Measurements from ENCODE around the gene MPO.

Gene MPO

DNA sequence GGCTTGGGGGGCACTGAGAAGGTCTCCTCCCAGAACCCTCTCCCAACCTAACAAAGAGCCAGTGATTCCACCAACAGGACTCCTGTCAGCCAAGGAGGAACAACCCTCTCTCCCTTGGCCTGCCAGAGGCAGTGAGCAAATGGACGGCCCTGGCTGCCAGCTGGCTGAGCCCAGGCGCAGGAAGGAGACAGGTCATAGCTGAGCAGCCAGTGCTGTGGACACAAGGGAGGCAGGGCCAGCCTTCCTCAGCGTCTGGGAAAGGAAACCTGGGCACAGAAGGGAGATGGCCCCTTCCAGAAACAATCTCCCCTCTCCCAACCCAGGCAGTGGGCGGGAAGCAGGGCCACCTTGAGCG lies 2.1 kb downstream of the MPO start:
- no peak for FAIRE-seq

DNA sequence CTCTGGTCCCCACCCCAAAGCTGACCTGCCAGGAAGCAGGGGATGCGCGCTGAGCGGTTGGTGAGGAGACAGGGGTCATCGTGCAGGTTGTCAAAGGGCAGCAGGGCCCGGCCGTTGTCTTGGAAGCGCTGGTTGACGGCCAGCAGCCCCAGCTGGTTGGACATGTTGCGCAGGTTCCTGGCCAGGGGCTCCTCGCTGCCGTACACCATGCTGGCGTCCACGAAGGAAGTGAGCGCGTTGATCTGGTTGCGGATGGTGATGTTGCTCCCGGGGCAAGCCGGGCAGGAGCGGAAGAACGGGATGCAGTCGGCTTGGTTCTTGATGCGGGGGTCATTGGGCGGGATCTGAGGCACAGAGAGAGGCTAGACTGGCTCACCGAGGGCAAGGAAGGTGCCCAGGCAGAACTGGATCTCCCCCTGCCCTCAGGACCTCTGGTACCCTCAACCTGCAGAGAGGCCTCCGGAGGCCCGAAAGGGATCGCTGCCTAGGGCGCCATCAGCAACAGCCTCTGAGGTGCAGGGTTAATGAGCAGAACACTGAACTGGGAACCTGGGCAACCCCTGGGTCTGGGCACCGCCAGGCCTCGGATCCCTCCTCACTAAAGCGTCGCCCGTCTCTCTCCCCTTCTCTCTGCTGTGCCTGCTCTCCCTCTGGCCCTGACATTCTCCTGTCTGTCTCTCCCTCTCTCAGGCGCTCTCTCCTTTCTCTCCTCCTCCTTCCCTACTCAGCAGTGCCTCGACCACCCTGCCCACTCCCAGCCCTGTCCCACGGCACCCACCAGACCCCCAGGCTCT lies 2.7 kb downstream of the MPO start:
- no peak for FAIRE-seq

DNA sequence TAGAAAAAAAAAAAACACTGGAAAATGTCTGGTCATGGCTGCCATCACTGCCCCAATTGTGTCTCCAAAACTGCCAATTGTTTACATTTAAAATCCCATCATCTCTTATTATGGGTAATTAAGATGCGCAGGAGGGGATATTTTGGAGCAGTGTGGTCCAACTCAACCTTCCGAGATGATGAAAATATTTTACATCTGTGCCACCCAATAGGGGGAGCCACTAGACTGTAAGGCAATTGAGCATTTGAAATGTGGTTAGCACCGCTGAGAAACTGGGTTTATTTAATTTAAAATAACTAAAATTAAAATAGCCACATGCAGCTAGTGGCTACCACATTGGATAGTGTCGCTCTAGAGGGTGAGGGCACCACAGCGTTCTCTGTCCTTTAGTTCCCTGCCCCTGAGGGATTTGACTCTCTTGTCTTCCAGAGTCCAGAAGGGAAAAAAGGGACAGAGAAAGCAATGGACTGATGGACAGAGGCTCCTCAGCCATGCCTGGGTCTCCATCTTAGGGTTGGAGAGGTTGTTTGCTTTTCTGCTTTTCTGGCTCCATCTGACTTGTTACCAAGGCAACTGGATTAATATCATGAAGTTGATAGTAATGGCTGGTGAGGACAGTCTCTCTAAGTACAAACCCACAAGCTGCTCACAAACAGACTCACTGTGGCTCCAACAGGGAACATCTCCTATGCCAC lies 3.5 kb downstream of the MPO start:
- no peak for FAIRE-seq

DNA sequence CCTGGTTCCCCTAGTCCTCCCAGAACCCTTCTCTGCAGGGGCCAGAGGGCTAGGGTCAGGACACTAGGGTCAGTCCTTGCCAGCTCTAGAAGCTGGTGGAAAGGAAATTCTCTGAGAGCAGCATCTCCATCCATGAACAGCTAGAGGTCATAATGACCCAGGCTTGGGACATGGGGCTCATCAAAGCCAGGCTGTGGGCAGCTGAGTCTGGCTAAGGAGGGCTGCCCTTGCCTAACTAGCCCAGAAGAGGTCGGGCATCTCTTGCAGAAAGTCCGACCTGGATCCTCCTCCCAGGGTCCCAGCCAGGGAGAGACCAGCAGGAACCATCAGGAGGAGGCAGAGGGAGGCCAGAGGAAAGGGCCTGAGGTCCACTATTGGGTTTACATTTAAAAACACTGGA lies 4.3 kb downstream of the MPO start:
- no peak for FAIRE-seq

DNA sequence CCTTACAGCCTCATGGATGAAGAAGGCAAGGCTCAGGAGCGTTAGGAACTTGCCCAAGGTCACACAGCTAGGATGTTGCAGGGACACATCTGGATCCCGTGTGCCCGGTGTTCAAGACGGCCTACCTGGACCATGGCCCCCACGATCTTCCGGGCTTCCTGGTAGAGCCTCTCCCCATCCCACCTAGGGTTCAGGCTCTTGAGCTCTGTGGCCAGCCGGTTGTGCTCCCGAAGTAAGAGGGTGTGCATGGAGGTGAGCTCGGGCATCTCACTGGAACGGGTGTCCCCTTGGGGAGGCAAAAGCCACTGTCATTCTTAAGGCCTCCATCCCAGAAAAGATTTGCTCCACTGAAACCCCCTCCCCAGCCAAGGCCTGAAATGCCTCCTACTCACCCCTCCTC lies 5.3 kb downstream of the MPO start:
- FAIRE-seq = no peak

DNA sequence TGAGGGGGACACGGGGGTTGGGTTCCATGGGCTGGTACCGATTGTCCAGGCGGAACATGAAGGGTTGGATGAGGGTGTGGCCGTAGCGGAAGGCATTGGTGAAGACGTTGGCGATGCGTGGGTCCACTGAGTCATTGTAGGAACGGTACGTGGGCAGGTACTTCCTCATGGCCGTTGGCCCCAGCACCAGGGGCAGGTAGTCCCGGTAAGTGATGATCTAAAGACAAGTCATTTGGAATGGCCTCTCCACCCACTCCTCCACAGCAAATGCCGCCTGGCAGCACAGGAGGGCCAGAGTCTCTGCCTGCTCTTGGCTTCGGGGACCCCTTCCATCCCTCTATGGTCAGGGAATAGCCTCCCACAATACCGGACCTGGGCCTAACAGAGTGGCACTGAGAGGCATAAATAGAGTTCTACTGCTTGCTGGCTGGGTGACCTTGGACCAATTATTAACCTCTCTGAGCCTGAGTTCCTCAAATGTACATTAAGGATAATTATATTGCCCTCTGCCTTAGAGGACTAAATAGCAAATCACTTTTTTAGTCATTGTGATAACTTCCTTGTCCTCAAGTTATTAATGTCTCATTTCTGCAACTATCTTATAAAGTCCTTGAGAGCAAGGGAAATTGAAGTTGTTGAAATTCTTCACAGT lies 7.2 kb downstream of the MPO start:
- FAIRE-seq = no peak

DNA sequence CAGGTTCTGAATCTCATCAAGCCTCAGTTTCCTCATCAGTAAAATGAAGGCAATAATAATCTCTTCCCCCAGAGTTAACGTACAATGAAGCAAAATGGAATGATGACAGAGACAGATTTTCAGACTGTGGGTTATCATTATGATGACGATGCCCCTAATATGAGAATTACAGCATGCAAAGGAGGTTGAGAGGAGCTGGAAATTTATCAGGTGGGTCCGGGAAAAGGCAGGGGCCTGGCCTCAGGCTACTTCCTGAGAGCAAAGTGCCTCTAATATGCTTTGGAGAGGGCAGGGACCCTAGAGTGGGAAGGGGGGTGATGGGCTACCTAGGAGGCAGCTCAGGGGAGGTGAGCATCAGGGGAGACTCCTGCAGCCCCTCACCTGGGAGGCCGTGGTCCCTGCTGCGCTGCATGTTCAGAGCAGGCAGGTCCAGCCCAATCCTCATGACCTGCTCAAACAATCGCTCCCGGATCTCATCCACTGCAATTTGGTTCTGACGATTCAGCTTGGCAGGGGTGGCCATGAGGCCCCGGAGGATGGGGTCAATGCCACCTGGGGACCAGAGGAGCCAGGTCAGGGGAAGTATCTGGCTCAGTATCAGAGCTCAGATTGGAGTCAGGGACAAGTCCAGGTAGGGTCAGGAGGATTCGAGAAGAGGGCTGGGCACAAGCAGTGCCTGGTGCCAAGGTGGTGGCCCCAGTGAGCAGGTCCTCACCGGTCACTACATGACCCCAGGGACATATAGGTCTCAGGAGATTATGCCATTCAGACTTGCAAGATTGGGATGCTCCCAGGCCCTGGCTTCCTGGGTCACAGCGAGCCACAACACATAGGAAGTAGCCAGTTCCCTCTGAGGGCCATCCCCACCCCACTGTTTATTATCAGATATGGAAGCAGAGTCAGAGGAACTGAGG lies 8.1 kb downstream of the MPO start:
- no peak for FAIRE-seq

DNA sequence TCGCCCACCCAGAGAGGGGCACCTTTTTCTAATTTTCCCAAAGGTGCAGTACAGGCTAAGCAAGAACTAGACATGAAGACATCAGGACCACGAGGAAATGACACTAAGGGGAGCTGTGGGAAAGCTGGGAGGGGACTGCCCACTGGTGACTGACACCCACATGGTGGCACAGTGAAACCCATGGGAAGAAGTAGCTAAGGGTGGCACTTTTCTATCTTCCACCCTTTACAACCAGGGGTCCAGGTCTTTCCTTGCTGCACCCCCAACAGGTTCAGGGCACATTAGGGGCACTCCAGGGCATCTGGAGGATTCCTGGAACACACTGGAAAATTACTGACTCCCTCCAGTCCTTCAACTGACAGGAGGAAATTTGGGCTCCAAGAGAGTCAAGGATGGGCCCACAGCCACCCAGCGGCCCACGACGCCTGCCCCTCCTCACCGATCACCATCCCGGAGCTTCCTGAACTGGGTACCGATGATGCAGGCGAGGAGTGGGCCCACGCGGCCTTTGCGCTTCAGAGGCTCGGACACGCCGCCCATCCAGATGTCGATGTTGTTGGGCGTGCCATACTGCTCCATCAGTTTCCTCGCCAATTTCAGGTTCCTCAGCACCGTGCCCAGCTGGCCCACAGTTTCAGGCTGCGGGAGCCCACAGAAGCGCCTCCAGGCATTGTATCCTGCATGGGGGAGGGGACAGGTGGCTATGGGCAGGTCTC lies 9.4 kb downstream of the MPO start:
- FAIRE-seq = no peak

DNA sequence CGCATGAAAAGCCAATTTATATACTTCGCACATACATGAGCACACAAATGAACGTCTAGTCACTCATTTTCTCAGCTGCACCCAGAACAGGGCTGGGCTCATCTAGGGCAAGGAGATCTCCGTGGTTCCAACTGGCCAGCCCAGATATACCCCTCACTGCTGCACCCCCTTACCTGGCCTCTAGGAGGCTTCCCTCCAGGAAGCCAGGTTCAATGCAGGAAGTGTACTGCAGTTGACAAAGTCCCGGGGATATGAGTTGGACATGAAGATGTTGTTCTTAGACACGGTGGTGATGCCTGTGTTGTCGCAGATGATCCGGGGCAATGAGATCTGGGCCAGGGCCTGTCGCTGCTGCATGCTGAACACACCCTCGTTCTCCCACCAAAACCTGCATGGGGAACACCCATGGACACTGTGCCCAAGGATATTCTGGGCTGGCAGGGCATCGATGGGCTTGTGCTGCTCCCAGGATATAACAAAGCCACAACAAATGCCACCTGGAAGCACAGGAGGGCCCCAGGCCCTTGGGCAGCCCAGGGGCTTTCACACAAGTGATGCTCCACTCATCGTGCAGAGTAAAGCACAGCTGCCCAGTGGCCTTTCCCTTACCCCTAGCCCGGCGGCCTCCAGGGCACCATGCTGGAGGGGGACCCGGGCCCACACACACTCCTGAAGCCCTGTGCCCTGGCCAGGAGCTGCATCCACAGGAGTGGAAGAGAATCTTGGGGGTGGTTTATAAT lies 10.1 kb downstream of the MPO start:
- no peak for FAIRE-seq

DNA sequence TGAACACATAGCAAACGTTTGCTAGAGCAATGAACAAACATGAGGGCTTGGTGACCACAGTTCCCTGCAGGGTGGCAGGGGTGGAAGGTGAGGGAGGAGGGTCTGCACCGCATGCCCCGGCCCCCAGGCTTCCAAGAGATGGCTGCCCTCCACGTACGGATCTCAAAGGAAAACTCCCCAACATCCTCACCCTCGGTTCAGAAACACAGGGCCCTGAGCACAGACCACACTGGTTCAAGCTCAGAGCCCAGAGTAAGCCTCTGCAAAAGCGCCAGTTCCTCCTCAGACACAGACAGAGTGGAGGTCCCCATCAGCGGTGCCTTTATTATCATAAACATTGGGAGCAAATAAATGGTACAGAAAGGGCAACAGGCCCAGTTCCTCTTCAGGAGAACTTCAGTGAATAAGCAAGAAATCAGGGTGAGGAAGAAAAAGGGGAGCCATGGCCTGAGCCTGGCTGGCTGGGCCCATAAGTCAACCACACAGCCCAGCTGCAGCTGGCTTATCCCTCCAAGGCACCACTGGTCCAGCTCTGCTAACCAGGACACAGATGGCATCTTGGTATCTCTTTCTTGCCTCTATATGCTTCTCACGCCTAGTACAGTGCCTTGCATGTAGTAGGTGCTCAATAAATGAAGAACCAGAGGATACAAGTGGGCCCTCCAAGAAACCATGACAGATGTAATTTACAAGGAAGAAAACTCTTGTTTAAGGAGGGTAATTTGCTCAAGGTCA lies 11.0 kb downstream of the MPO start:
- FAIRE-seq = no peak

DNA sequence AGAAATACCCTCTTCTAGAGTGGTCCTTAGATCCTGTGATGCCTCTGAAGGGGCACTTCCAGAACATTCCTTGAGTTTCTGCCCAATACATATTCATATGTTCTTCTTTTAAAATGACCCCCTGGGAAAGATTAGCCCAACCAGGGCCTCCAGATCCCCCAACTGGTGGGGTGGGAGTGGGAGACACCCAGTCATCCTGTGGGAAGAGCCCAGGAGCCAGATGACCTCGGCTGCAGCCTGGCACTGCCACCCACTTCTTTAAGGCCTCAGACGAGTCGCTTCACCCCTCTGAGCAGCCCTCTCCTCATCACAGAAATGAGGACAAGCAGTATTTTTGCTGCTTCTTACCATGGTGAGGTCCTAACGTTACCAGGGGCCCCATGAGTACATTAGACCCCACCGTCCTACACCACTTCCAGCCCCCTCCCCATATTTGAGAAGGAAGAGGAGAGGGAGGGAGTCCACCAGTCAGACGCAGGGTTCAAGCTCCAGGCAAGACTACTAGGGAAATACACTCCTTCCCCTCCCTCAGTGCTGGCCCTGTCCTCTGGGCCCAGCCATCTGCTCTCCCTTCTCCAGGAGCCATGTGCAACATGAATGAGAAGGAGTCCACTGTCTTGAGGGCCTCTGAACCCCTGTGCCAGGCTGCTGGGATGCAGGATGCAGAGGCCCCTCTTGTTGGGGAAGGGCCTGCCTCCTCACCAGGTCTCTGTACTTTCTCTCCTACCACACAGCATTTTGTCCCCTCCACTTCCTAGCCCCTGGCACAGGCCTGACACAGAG lies 11.8 kb downstream of the MPO start:
- FAIRE-seq = no peak

DNA sequence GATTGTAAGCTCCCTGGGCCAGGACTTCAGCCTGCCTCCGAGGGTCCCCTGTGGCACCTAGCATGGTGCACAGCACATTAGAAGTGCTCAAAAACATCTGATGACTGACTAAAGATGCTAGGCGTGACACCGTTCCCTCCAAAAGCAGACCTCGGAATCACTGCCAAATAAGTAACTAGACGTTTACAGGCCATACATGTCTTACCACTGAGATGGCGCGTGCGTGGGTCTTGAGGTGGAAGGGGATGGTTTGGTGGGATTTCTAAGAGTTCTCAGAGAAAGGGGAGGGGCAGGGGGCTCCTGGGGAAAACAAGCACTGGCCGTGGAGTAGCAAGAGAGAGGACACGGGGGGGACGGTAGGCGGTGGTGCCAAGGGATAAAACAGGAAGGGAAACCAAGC lies 12.4 kb downstream of the MPO start:
- no peak for FAIRE-seq

DNA sequence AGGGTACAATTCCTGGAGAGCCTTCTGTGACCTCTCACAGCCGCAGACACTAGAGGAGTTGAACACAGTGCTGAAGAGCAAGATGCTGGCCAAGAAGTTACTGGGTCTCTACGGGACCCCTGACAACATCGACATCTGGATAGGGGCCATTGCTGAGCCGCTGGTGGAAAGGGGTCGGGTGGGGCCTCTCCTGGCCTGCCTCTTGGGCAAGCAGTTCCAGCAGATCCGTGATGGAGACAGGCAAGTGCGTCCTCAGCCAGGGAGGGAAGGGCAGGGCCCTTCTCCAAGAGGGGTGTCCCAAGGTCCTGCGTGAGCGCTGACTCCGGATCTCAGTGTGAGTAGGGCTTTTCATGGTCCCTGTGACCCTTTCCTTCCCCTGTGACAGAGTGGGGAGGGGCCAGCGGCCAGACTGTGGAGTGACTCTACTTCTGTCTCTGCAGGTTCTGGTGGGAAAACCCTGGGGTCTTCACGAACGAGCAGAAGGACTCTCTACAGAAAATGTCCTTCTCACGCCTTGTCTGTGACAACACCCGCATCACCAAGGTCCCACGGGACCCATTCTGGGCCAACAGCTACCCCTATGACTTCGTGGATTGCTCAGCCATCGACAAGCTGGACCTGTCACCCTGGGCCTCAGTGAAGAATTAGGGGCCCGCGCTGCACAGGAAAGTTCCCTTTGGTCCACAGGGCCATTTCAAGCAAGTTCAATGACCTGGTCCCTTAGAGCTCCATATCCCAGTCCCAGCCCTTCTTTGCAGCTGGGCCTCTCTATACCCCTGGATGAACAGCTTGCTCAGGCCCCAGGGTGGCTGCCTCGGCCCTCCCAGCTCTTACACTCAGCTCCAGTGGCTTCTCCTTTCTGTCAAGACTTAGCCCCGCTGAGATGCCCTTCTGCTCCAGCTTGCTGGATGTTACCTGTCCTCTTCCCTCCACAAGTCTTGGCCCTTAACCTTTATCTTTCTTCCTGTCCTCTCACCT lies 13.1 kb downstream of the MPO start:
- no peak for FAIRE-seq

DNA sequence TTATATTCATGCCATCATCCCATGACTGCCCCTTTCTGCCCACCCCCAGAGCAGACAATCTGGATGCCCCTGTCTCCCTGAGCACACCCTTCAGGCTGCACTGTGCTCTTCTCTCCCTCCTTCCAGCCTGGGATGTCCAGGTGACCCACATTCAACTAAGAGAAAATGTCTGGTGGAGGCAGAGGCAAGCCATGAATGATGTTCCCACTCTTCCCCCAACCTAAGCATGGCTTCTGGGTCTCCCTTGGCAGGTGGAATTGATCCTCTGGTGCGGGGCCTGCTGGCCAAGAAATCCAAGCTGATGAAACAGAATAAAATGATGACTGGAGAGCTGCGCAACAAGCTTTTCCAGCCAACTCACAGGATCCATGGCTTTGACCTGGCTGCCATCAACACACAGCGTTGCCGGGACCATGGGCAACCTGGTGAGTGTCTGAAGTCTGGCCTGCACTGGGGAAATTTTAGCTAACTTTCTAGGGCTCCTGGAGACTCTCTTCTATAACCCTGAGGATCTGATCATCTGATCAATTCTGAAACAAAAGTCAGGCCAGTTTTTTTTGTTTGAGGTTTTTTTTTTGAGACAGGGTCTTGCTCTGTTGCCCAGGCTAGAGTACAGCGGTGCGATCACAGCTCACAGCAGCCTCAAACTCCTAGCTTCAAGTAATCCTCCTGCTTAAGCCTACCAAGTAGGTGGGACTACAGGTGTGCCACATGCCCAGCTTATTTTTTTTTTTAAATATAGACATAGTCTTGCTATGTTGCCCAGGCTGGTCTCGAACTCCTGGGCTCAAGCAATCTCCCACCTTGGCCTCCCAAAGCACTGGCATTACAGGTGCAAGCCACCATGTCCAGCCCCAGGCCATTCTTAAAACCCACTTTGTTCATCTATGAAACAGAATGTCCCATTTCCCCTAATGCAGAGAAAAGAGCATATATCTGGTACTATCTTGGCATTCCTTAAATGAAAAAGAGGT lies 14.5 kb downstream of the MPO start:
- no peak for FAIRE-seq

DNA sequence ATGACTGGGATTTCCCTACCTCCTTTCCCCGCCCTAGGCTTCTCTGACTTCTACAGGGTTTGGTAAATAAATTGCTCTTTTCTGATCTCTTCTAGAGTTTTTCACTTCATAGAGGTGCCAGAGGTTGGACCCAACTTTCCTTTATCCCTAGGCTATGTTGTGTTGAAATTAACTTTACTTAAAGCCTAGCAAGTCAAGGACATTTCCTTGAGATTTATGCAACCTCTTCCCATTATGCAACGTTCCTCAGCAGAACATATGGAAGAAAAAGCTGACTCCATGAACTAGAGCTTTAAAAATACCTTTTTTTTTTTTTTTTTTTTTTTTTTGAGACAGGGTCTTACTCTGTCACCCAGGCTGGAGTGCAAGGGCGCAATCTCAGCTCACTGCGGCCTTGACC lies 15.5 kb downstream of the MPO start:
- no peak for FAIRE-seq

DNA sequence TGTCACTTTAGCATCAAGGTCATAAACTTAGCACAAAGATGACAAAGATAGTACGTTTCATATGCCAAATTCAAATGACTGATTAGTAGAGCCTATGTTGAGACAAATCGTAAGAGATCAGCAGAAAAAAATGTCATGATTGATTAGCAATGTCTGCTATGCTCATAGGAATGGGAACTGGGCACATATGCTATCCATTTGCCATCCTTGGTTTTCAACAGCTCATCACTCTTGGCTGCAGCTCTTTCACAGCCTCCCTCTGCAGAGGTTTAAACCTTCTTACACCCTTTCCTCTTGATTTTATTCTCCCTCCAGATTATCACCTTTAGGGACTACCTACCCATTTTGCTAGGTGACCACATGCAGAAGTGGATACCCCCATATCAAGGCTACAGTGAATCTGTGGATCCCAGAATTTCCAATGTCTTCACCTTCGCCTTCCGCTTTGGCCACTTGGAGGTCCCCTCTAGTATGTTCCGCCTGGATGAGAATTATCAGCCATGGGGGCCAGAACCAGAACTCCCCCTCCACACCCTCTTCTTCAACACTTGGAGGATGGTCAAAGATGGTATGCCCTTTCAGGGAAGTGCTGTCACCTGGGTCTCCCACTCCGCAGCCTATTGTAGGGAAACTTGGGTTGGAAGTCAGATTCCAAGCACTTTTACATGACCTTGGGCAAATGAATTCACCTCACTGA lies 16.2 kb downstream of the MPO start:
- no peak for FAIRE-seq

DNA sequence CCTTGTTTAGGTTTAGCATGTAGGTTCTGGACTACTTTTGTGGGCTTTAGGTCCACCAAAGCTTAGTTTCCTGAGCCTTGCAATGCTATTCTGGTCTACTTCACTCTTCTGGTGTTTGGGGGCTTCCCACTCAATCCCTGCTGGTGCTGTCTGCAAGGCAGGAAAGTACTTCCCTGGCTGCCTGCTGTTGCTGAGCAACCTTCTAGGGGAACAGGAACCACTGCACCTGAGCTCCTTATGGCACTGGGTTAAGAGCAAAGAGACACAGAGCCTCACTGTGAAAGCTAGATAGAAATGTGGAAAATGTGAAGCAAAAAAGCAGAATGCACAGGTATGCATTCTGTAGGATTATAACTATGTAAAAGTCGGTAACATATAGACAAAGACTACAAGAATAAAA lies 17.0 kb downstream of the MPO start:
- peak; percentile 88 for FAIRE-seq

All from islet of Langerhans (tissue), 1 donor.